ENCODE results near the gene GTF2A1L.

- TF ChIP-seq CTCF (IDR thresholded peaks at IDR 0.05) (no peak), POLR2A (IDR thresholded peaks at IDR 0.05) (no peak)
Observed at GRCh38 chr2:48592067-48592466, 25.6 kb upstream of the GTF2A1L start.

Measured in uterus (tissue), 2 donors.